Lung (tissue), 12 donors: Measurements from ENCODE around the gene ABCA7. TPM values are rescaled to one million over a fixed set of nuclear protein-coding genes. Genes with fewer than 3 reads are reported as not detected.

Experiments
- ATAC-seq: fragments of 200-7000 bp; cut with Tn5 transposase; one replicate; pipeline ENCODE4 v1.9.1; 2020; ENCODE audit warnings: moderate number of reproducible peaks; ENCODE audit not compliant: insufficient read depth, low FRiP score
- DNase-seq, 3 donors: peaks; one replicate each; pipeline ENCODE4 v3.0.0-alpha.2; 2013 to 2017
- H3K27ac ChIP-seq, 2 donors: one replicate each; pipeline ENCODE4 v1.5.1; 2013; ENCODE audit warnings: mild to moderate bottlenecking in 2 of 2, moderate library complexity in 2 of 2, control low read depth in 1 of 2, inconsistent platforms in 1 of 2, low read depth in 1 of 2, low read length in 1 of 2
- H3K27me3 ChIP-seq, 3 donors: one replicate each; pipeline ENCODE4 v1.5.1; 2013; ENCODE audit warnings: low read length in 2 of 3; ENCODE audit not compliant: control insufficient read depth in 3 of 3, insufficient read depth in 3 of 3
- H3K36me3 ChIP-seq, 4 donors: one replicate each; pipeline ENCODE4 v1.5.1; 2013; ENCODE audit warnings: low read length in 4 of 4, mild to moderate bottlenecking in 1 of 4, moderate library complexity in 1 of 4; ENCODE audit not compliant: control insufficient read depth in 4 of 4, insufficient read depth in 4 of 4
- H3K4me1 ChIP-seq, 5 donors: one replicate each; pipeline ENCODE4 v1.5.1; 2013; ENCODE audit warnings: low read length in 5 of 5, mild to moderate bottlenecking in 2 of 5, moderate library complexity in 1 of 5; ENCODE audit not compliant: control insufficient read depth in 5 of 5, insufficient read depth in 5 of 5
- H3K4me3 ChIP-seq: one replicate; pipeline ENCODE4 v1.5.1; 2013; ENCODE audit warnings: mild to moderate bottlenecking, control low read depth, moderate library complexity
- H3K9ac ChIP-seq, 2 donors: one replicate each; pipeline ENCODE4 v1.5.1; 2013; ENCODE audit warnings: low read length in 2 of 2, control low read depth in 1 of 2; ENCODE audit not compliant: insufficient read depth in 1 of 2
- H3K9me3 ChIP-seq, 4 donors: one replicate each; pipeline ENCODE4 v1.5.1; 2013; ENCODE audit warnings: low read length in 3 of 4, mild to moderate bottlenecking in 1 of 4, moderate library complexity in 1 of 4; ENCODE audit not compliant: control insufficient read depth in 4 of 4, insufficient read depth in 3 of 4
- WGBS, 2 donors: extraction: QIAGEN DNeasy Blood & Tissue Kit; methylation state at CpG; one replicate each; pipeline ENCODE4 v1.1.7; 2013; 5-methylcytosine and 5-hydroxymethylcytosine counted together
- polyA plus RNA-seq, 2 donors: library from polyadenylated mRNA; stranded (reverse); fragments of 200-250 nt; gene quantifications; one replicate each; pipeline ENCODE4 v1.2.1, GENCODE V29; 2013
- total RNA-seq, 2 donors: library from RNA; depleted of rRNA in 1 of 2; stranded (reverse); fragments of >200 nt in 1 of 2; gene quantifications; one replicate each; pipeline ENCODE4 v1.2.1, GENCODE V29; 2014 to 2021
- TF ChIP-seq, protein P1 (sequence below): IDR thresholded peaks from 2 replicates; pipeline ENCODE4 v1.5.1; 2012; ENCODE audit warnings: mild to moderate bottlenecking; ENCODE audit errors: control extremely low read depth, extremely low read depth
- donor health status: control.
- donor health status: control.
- donor health status: Bipolar disorder and iron deficiency.
- donor health status: healthy.
- donor health status: DM: yes; HTN: yes; CAD: no.

The ABCA7 gene
- total and polyA plus RNA-seq, 4 donors: 20.1 to 54.4 (median 41.7) TPM

DNA sequence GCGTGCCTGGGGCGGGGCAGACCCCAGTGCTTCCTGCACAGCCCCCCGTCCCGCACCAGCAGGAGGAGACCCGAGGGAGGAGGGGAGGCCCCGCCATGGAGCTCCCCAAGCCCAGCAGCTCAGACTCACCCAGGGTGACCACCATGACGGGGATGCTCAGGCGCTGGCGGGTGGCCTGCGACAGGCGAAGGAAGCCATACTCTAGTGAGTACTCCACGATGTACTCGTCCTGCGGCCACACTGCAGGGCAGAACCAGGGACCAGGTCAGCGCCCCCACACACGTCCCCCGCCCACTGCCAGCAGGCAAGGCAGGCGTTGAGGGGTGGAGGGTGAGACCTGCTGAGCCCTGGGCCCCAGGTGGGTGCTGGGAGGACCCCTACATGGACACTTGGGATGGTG is 27.6 kb upstream of the ABCA7 start:
- no peak overlapping the region for H3K9ac ChIP-seq
- H3K27ac ChIP-seq: no peak overlapping the region
- TF ChIP-seq, protein P1, sequence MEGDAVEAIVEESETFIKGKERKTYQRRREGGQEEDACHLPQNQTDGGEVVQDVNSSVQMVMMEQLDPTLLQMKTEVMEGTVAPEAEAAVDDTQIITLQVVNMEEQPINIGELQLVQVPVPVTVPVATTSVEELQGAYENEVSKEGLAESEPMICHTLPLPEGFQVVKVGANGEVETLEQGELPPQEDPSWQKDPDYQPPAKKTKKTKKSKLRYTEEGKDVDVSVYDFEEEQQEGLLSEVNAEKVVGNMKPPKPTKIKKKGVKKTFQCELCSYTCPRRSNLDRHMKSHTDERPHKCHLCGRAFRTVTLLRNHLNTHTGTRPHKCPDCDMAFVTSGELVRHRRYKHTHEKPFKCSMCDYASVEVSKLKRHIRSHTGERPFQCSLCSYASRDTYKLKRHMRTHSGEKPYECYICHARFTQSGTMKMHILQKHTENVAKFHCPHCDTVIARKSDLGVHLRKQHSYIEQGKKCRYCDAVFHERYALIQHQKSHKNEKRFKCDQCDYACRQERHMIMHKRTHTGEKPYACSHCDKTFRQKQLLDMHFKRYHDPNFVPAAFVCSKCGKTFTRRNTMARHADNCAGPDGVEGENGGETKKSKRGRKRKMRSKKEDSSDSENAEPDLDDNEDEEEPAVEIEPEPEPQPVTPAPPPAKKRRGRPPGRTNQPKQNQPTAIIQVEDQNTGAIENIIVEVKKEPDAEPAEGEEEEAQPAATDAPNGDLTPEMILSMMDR: no peak
- peaks cover 0 to 45% (median 11%) of the 10 kb centered on the region in 5 donors for H3K4me1 ChIP-seq
- ATAC-seq: no peak
- H3K4me3 ChIP-seq: no peak overlapping the region
- no peaks in the 10 kb centered on the region for H3K27me3 ChIP-seq
- WGBS, 2 donors: 95 to 96% methylated on average over 17 to 18 of the region's 18 CpGs
- peaks cover 3 to 70% (median 18%) of the 10 kb centered on the region in 4 donors for H3K36me3 ChIP-seq
- peaks cover 0 to 2% (median 0%) of the 10 kb centered on the region in 4 donors for H3K9me3 ChIP-seq
- no peak for DNase-seq

DNA sequence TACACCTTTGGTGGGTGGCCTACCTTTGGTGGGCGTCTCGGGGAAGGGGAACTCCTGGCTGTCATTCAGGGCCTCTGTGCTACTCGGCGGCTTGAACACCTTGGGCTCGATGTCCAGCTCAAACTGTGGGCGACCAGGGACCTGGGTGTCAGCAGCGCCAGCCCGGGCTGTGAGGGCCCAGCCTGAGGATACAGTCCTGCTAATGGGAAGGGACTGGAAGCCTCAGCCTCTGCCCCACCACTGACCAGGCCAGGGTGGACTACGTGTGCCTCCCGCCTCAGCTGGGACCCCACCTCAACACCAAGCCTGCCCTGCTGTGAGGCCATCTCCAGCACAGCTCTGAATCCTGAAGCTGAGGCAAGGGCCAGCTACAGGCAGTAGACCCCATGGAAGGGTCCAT is 26.7 kb upstream of the ABCA7 start:
- no peak overlapping the region for H3K4me3 ChIP-seq
- TF ChIP-seq, protein P1: no peak
- WGBS, 2 donors: 96 to 97% methylated on average over 10 of the region's 10 CpGs
- no peak overlapping the region for H3K9ac ChIP-seq
- H3K36me3 ChIP-seq: peaks cover 3 to 70% (median 18%) of the 10 kb centered on the region in 4 donors
- no peak overlapping the region for H3K27ac ChIP-seq
- DNase-seq (no peak), ATAC-seq (no peak)
- H3K9me3 ChIP-seq: peaks cover 0 to 2% (median 0%) of the 10 kb centered on the region in 4 donors
- H3K27me3 ChIP-seq: no peaks in the 10 kb centered on the region
- H3K4me1 ChIP-seq: peaks cover 0 to 54% (median 15%) of the 10 kb centered on the region in 5 donors

DNA sequence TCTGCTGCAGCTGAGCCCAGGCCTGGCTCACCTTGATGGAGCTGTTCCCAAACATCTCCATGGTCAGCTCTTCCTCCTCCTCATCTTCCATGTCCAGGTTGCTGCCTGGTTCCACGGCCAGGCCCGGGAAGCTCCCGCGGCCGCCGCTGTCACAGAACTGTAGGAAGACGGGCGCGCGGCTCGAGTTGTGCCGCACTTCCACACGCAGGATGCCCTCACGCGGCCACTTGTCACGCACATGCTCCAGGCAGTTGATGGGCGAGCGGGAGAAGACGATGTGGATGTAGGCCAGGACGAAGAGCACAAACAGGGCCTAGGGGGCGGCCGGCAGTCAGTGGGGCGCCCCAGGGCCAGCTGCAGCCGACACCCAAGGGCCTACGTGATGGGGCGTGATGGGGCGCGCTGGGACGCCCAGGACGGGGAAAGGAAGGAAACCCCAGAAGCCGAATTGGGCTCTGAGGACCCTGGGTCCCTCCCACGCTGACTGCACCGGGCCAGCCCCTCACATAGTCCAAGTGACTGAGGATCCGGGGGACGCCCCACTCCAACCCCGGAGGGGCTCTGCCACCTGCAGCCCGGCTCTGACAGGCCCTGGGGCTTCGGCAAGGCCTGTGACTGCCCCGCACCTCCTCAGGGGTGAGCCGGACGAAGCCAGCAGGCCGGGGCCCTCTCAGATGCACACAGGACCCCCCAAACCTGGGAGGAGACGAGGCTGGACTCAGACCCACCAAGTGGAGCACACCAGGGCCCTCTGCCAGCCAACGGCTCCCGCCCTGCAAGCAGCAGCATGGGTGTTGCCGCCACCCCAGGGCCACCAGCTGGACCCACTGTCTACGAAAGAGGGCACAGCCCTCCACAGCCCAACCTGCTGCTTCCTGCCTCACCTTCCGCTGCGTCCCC is 25.5 kb upstream of the ABCA7 start:
- TF ChIP-seq, protein P1: no peak
- H3K27me3 ChIP-seq: no peaks in the 10 kb centered on the region
- no peak for DNase-seq
- no peak for ATAC-seq
- H3K4me3 ChIP-seq: no peak overlapping the region
- H3K9ac ChIP-seq: no peak overlapping the region
- H3K4me1 ChIP-seq: peaks cover 3 to 53% (median 12%) of the 10 kb centered on the region in 5 donors
- no peak overlapping the region for H3K27ac ChIP-seq
- peaks cover 3 to 64% (median 18%) of the 10 kb centered on the region in 4 donors for H3K36me3 ChIP-seq
- 94 to 97% methylated on average over 47 to 49 of the region's 49 CpGs for WGBS, 2 donors
- no peaks in the 10 kb centered on the region for H3K9me3 ChIP-seq
